DOHH2 (cell line): ENCODE results near the gene DGKE.

Experiments used
- CTCF ChIP-seq: fragments of 200-600 bp; sonication (generic); IDR thresholded peaks from one replicate; pipeline ENCODE4 v1.5.1; 2014; ENCODE audit warnings: antibody characterized with exemption, mild to moderate bottlenecking, low read depth, low read length; ENCODE audit not compliant: poor library complexity, severe bottlenecking
- EZH2phosphoT487 ChIP-seq: fragments of 200-600 bp; sonication (generic); IDR thresholded peaks from 2 replicates; pipeline ENCODE4 v1.6.1; 2017; ENCODE audit warnings: borderline replicate concordance, mild to moderate bottlenecking, antibody characterized with exemption, low read length, moderate library complexity, mixed read lengths

- TF ChIP-seq CTCF (no peak), EZH2phosphoT487 (no peak)
Measured at GRCh38 chr17:56809820-56810179, 24.2 kb upstream of the DGKE start.
